B cell (primary cell): ENCODE data around the gene PGA3. TPM values are rescaled to one million over a fixed set of nuclear protein-coding genes. Genes with fewer than 3 reads are reported as not detected.

ENCODE experiments used
- ATAC-seq: fragments of 200-7000 bp; cut with Tn5 transposase; one replicate; pipeline ENCODE4 v1.10.0; 2021; ENCODE audit warnings: low read depth, mild to moderate bottlenecking, moderate number of reproducible peaks, moderate library complexity
- CTCF ChIA-PET: fragments of 350-600 bp; sonication (Branson Sonifier 250); formaldehyde crosslinking; loops from one replicate; lab custom pipeline; 2021; ENCODE audit warnings: antibody characterized with exemption, inconsistent platforms; lab: Charles Lee
- POLR2A ChIA-PET: fragments of 350-600 bp; sonication (Branson Sonifier 250); formaldehyde crosslinking; loops from one replicate; lab custom pipeline; 2021; ENCODE audit warnings: antibody characterized with exemption; lab: Charles Lee
- DNase-seq: peaks from one replicate; pipeline ENCODE4 v3.0.0; 2013
- H2AFZ ChIP-seq: 2 replicates; pipeline ENCODE4 v1.6.1; 2012; ENCODE audit warnings: mild to moderate bottlenecking, low read depth, low read length; ENCODE audit not compliant: insufficient read depth, poor library complexity, severe bottlenecking
- H3K27ac ChIP-seq, 2 donors: 1 replicate in 1 of 2; 2 replicates in 1 of 2; pipeline ENCODE4 v1.5.1; 2012 to 2013; ENCODE audit warnings: low read length in 2 of 2, mild to moderate bottlenecking in 2 of 2, moderate library complexity in 1 of 2
- H3K27me3 ChIP-seq, 4 experiments: fragments of 200-600 bp in 1 of 4; sonication (generic) in 1 of 4; replicated peaks in 1 of 4; 1 replicate in 2 of 4; 2 replicates in 2 of 4; pipeline versions ENCODE4 v1.6.1 to v1.7.0; 2013 to 2016; ENCODE audit warnings: low read length in 3 of 4, mild to moderate bottlenecking in 2 of 4, mixed read lengths in 1 of 4, moderate library complexity in 1 of 4; ENCODE audit not compliant: insufficient read depth in 4 of 4, control insufficient read depth in 3 of 4; ENCODE audit errors: control extremely low read depth in 1 of 4
- H3K36me3 ChIP-seq, 2 experiments: replicated peaks in 1 of 2; 1 replicate in 1 of 2; 2 replicates in 1 of 2; pipeline versions ENCODE4 v1.6.1 to v1.7.1; 2013; ENCODE audit warnings: low read length in 1 of 2; ENCODE audit not compliant: insufficient read depth in 2 of 2, control insufficient read depth in 1 of 2; ENCODE audit errors: control extremely low read depth in 1 of 2, extremely low read depth in 1 of 2
- H3K4me1 ChIP-seq, 2 donors: fragments of 200-600 bp in 1 of 2; sonication (generic) in 1 of 2; 1 replicate in 1 of 2; 2 replicates in 1 of 2; pipeline versions ENCODE4 v1.5.1 to v1.6.1; 2013 to 2017; ENCODE audit warnings: low read length in 2 of 2; ENCODE audit not compliant: control insufficient read depth in 2 of 2, insufficient read depth in 2 of 2
- H3K4me2 ChIP-seq: replicated peaks from 2 replicates; pipeline ENCODE3; 2012; ENCODE audit warnings: mild to moderate bottlenecking, low read depth, low read length; ENCODE audit not compliant: poor library complexity, severe bottlenecking
- H3K4me3 ChIP-seq, 5 experiments: fragments of 200-600 bp in 1 of 5; sonication (generic) in 1 of 5; 1 replicate in 3 of 5; 2 replicates in 2 of 5; pipeline versions ENCODE4 v1.5.1 to v1.7.0; 2011 to 2016; ENCODE audit warnings: low read length in 4 of 5, mild to moderate bottlenecking in 4 of 5, low read depth in 2 of 5, control low read depth in 1 of 5, moderate library complexity in 1 of 5; ENCODE audit not compliant: insufficient read depth in 1 of 5; ENCODE audit errors: control extremely low read depth in 1 of 5, extremely low read depth in 1 of 5
- H3K79me2 ChIP-seq: fragments of 200-600 bp; sonication (generic); one replicate; pipeline ENCODE4 v1.6.0; 2016; ENCODE audit warnings: low read length; ENCODE audit not compliant: control insufficient read depth, insufficient read depth
- H3K9ac ChIP-seq: fragments of 200-600 bp; sonication (generic); 2 replicates; pipeline ENCODE4 v1.6.1; 2017; ENCODE audit warnings: mild to moderate bottlenecking, low read length, moderate library complexity
- H3K9me3 ChIP-seq, 3 donors: one replicate each; pipeline versions ENCODE4 v1.6.1 to v1.7.1; 2013; ENCODE audit warnings: low read length in 2 of 3; ENCODE audit not compliant: control insufficient read depth in 2 of 3, insufficient read depth in 1 of 3; ENCODE audit errors: control extremely low read depth in 1 of 3
- H4K20me1 ChIP-seq: 2 replicates; pipeline ENCODE4 v1.6.0; 2012; ENCODE audit warnings: mild to moderate bottlenecking, low read length; ENCODE audit not compliant: insufficient read depth, control insufficient read depth, poor library complexity, severe bottlenecking
- H3K27ac Mint-ChIP-seq: one replicate; pipeline ENCODE4 v1.8.0; 2021; ENCODE audit warnings: mixed read lengths
- H3K27me3 Mint-ChIP-seq: one replicate; pipeline ENCODE4 v1.8.0; 2021; ENCODE audit warnings: mixed read lengths
- H3K4me1 Mint-ChIP-seq: one replicate; pipeline ENCODE4 v1.8.0; 2021; ENCODE audit warnings: mixed read lengths
- H3K4me3 Mint-ChIP-seq: one replicate; pipeline ENCODE4 v1.8.0; 2021; ENCODE audit warnings: mixed read lengths
- H3K9me3 Mint-ChIP-seq: one replicate; pipeline ENCODE4 v1.8.0; 2022; ENCODE audit warnings: mixed read lengths; ENCODE audit not compliant: insufficient read depth
- CTCF ChIP-seq: fragments of 200-600 bp; IDR thresholded peaks from one replicate; pipeline ENCODE4 v1.8.0; 2022; ENCODE audit warnings: antibody characterized with exemption, mild to moderate bottlenecking
- EZH2 ChIP-seq: IDR thresholded peaks from 2 replicates; pipeline ENCODE4 v1.6.1; 2012; ENCODE audit warnings: borderline replicate concordance, low read depth, mild to moderate bottlenecking, moderate library complexity, low read length; ENCODE audit not compliant: insufficient read depth, poor library complexity, severe bottlenecking
- WGBS: methylation state at CpG from one replicate; pipeline ENCODE4 v1.1.5; 2013; ENCODE audit warnings: missing lambda C conversion rate; ENCODE audit not compliant: insufficient coverage; 5-methylcytosine and 5-hydroxymethylcytosine counted together
- intact Hi-C: fragments of 100-400 bp; cut with micrococcal nuclease; formaldehyde crosslinking; loops from one replicate; pipeline ENCODE4 v1.10.0; 2022
- polyA plus RNA-seq: library from polyadenylated mRNA; depleted of rRNA; stranded (reverse); fragments of >200 nt; gene quantifications from 2 replicates; pipeline ENCODE4 v1.2.3, GENCODE V29; 2012
- total RNA-seq, 2 donors: library from RNA; stranded (reverse); fragments of 120-200 nt in 1 of 2; gene quantifications; 1 replicate in 1 of 2; 2 replicates in 1 of 2; pipeline versions ENCODE4 v1.2.3 to v1.2.4, GENCODE V29; 2013 to 2022

The PGA3 gene
- total and polyA plus RNA-seq, 2 donors (not counting 1 experiment from before 2014, with no cell fraction given), result not detected

DNA sequence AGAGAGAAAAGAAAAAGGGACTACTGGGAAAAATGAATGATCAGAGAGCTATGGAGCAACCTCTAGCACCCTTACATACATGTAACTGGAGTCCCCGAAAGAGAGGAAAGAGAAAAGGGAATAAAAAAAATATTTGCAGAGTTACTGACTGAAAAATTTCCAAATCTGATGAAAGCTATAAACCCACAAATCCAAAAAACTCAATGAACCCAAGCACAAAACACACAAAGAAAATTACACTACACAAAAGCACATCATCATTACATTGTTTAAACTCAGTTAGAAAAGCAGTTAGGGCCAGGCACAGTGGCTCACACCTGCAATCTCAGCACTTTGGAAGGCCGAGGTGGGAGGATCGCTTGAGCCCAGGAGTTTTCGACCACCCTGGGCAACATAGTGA, 48.8 kb upstream of the PGA3 start:
- Histone ChIP-seq H3K9me3 (peaks cover 3 to 15% (median 8%) of the 10 kb centered on the region in 3 donors), H3K27ac (no peak overlapping the region), H3K4me3 (no peak overlapping the region), H3K4me2 (no peak overlapping the region), H4K20me1 (peaks cover 25% of the 10 kb centered on the region), H3K4me1 (peaks cover 0 to 3% of the 10 kb centered on the region in 2 donors), H3K79me2 (peaks cover 69% of the 10 kb centered on the region), H3K36me3 (peaks cover 2 to 7% of the 10 kb centered on the region in 2 experiments), H2AFZ (no peak overlapping the region), H3K9ac (no peak overlapping the region), H3K27me3 (no peaks in the 10 kb centered on the region)
- ChIA-PET POLR2A (no interaction called here), CTCF (interaction anchor here (1.3 to 2.0 kb wide), 3 partner anchors 25 to 185 kb away, joined by 3 to 8 read pairs (median 4); no protein-coding TSS in a partner anchor)
- Mint-ChIP-seq H3K27me3 (no peaks in the 10 kb centered on the region), H3K27ac (no peak overlapping the region), H3K9me3 (peaks cover 4% of the 10 kb centered on the region), H3K4me3 (no peak overlapping the region), H3K4me1 (peaks cover 17% of the 10 kb centered on the region)
- DNase-seq (no peak), ATAC-seq (no peak)
- intact Hi-C loops, result no loop called here
- 97% methylated on average over 3 of the region's 4 CpGs for WGBS
- TF ChIP-seq EZH2 (no peak), CTCF (no peak)

DNA sequence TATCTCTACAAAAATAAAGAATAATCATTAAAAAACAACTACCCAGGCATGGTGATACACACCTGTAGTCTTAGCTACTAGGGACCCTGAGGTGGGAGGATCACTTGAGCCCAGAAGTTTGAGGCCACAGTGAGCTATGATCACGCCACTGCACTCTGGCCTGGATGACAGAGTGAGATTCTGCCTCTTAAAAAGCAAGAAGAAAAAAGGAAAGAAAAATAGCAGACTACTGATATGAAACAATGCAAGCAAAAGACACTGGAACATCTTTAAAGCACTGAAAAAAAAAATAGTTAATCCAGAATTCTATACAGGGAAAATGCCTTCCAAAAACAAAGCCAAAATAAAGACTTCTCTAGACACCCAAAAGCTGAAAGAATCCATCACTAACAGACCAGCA, 48.0 kb upstream of the PGA3 start:
- ChIA-PET CTCF (no interaction called here), POLR2A (no interaction called here)
- H3K9me3 ChIP-seq, result peaks cover 3 to 15% (median 8%) of the 10 kb centered on the region in 3 donors
- no peaks in the 10 kb centered on the region for H3K27me3 ChIP-seq
- ATAC-seq (no peak), DNase-seq (no peak)
- Mint-ChIP-seq H3K9me3 (peaks cover 4% of the 10 kb centered on the region), H3K27ac (no peak overlapping the region), H3K27me3 (no peaks in the 10 kb centered on the region), H3K4me1 (peaks cover 16% of the 10 kb centered on the region), H3K4me3 (no peak overlapping the region)
- H3K36me3 ChIP-seq, result peaks cover 2 to 7% of the 10 kb centered on the region in 2 experiments
- peaks cover 63% of the 10 kb centered on the region for H3K79me2 ChIP-seq
- TF ChIP-seq EZH2, result no peak
- TF ChIP-seq CTCF, result no peak
- peaks cover 20% of the 10 kb centered on the region for H4K20me1 ChIP-seq
- WGBS, result no CpG with 5 or more reads among the region's 1 CpG
- peaks cover 3 to 7% of the 10 kb centered on the region in 2 donors for H3K4me1 ChIP-seq
- H2AFZ ChIP-seq, result no peak overlapping the region
- H3K27ac ChIP-seq, result no peak overlapping the region
- H3K4me2 ChIP-seq, result no peak overlapping the region
- no peak overlapping the region for H3K9ac ChIP-seq
- H3K4me3 ChIP-seq, result no peak overlapping the region
- intact Hi-C loops, result no loop called here
